Endothelial cell (in vitro differentiated cells): ENCODE measurements around the gene SLC35F4. TPM values are rescaled to one million over a fixed set of nuclear protein-coding genes. Genes with fewer than 3 reads are reported as not detected.

Experiments used
- DNase-seq: peaks from one replicate; pipeline ENCODE4 v3.0.0; 2021; ENCODE audit warnings: low spot score
- H3K27ac Mint-ChIP-seq: one replicate; pipeline ENCODE4 v1.8.0; 2021; ENCODE audit warnings: mixed read lengths, inconsistent platforms; ENCODE audit not compliant: unreplicated experiment
- H3K27me3 Mint-ChIP-seq: one replicate; pipeline ENCODE4 v1.8.0; 2021; ENCODE audit warnings: mild to moderate bottlenecking, moderate library complexity, mixed read lengths, inconsistent platforms; ENCODE audit not compliant: unreplicated experiment
- H3K36me3 Mint-ChIP-seq: one replicate; pipeline ENCODE4 v1.8.0; 2021; ENCODE audit warnings: mild to moderate bottlenecking, low read depth, mixed read lengths, inconsistent platforms; ENCODE audit not compliant: unreplicated experiment
- H3K4me1 Mint-ChIP-seq: one replicate; pipeline ENCODE4 v1.8.0; 2021; ENCODE audit warnings: mild to moderate bottlenecking, mixed read lengths, inconsistent platforms; ENCODE audit not compliant: unreplicated experiment
- H3K4me3 Mint-ChIP-seq: one replicate; pipeline ENCODE4 v1.8.0; 2021; ENCODE audit warnings: mild to moderate bottlenecking, mixed read lengths, inconsistent platforms; ENCODE audit not compliant: unreplicated experiment
- H3K9me3 Mint-ChIP-seq: one replicate; pipeline ENCODE4 v1.8.0; 2021; ENCODE audit warnings: mixed read lengths, inconsistent platforms; ENCODE audit not compliant: unreplicated experiment
- CTCF ChIP-seq: fragments of 200-600 bp; sonication (generic); IDR thresholded peaks from one replicate; pipeline ENCODE4 v1.5.0; 2021; ENCODE audit warnings: antibody characterized with exemption; ENCODE audit not compliant: unreplicated experiment
- total RNA-seq: library from RNA; stranded (reverse); fragmentation: NEBNext Ultra II Directional; extraction: Animal tissue kit (Norgen Biotek cat#: 25700); gene quantifications from one replicate; pipeline ENCODE4 v1.2.1, GENCODE V29; 2021; ENCODE audit not compliant: unreplicated experiment

SLC35F4 gene
- total RNA-seq, 1 donor from 2014 or later = not detected

GRCh38 chr14:57559576-57559975 is 306.3 kb downstream of the SLC35F4 start:
- Mint-ChIP-seq H3K4me3 (no peak overlapping the region), H3K36me3 (no peaks in the 10 kb centered on the region), H3K9me3 (no peaks in the 10 kb centered on the region), H3K4me1 (peaks cover 4% of the 10 kb centered on the region), H3K27ac (no peak overlapping the region), H3K27me3 (no peaks in the 10 kb centered on the region)
- no peak for TF ChIP-seq CTCF
- no peak for DNase-seq

GRCh38 chr14:57549765-57550420 is 316.0 kb downstream of the SLC35F4 start:
- no peaks in the 10 kb centered on the region for H3K4me1 Mint-ChIP-seq
- no peak for TF ChIP-seq CTCF
- no peak for DNase-seq
- H3K27ac Mint-ChIP-seq = no peak overlapping the region
- no peaks in the 10 kb centered on the region for H3K27me3 Mint-ChIP-seq
- no peaks in the 10 kb centered on the region for H3K36me3 Mint-ChIP-seq
- no peak overlapping the region for H3K4me3 Mint-ChIP-seq
- H3K9me3 Mint-ChIP-seq = no peaks in the 10 kb centered on the region

- H3K9me3 Mint-ChIP-seq = no peaks in the 10 kb centered on the region
- H3K27me3 Mint-ChIP-seq = no peaks in the 10 kb centered on the region
- TF ChIP-seq CTCF = no peak
- H3K27ac Mint-ChIP-seq = no peak overlapping the region
- no peaks in the 10 kb centered on the region for H3K36me3 Mint-ChIP-seq
- DNase-seq = no peak
- no peak overlapping the region for H3K4me3 Mint-ChIP-seq
- no peaks in the 10 kb centered on the region for H3K4me1 Mint-ChIP-seq
Measured at GRCh38 chr14:57549016-57549564, 316.8 kb downstream of the SLC35F4 start.

GRCh38 chr14:57547131-57547530 is 318.8 kb downstream of the SLC35F4 start:
- H3K9me3 Mint-ChIP-seq = no peaks in the 10 kb centered on the region
- TF ChIP-seq CTCF = no peak
- no peaks in the 10 kb centered on the region for H3K4me1 Mint-ChIP-seq
- H3K36me3 Mint-ChIP-seq = no peaks in the 10 kb centered on the region
- no peak overlapping the region for H3K27ac Mint-ChIP-seq
- no peak overlapping the region for H3K4me3 Mint-ChIP-seq
- no peak for DNase-seq
- H3K27me3 Mint-ChIP-seq = no peaks in the 10 kb centered on the region

GRCh38 chr14:57533214-57533613 is 332.7 kb downstream of the SLC35F4 start:
- Mint-ChIP-seq H3K27me3 (no peaks in the 10 kb centered on the region), H3K9me3 (no peaks in the 10 kb centered on the region)
- TF ChIP-seq CTCF = peak; percentile 68

More at GRCh38 chr14:57533214-57533613, 332.7 kb downstream of the SLC35F4 start:
- Mint-ChIP-seq H3K36me3 (no peaks in the 10 kb centered on the region), H3K4me3 (no peak overlapping the region), H3K4me1 (no peaks in the 10 kb centered on the region), H3K27ac (no peak overlapping the region)
- DNase-seq = peak; percentile 27
